CD14-positive monocyte (primary cell): ENCODE measurements around the gene STN1. TPM values are rescaled to one million over a fixed set of nuclear protein-coding genes. Genes with fewer than 3 reads are reported as not detected.

Experiments
- DNase-seq, 3 donors: peaks; one replicate each; pipeline ENCODE4 v3.0.0-alpha.2; 2011 to 2022
- H2AFZ ChIP-seq: 2 replicates; pipeline ENCODE4 v1.6.0; 2012; ENCODE audit warnings: mild to moderate bottlenecking, low read depth, low read length, inconsistent platforms; ENCODE audit not compliant: insufficient read depth, poor library complexity, severe bottlenecking
- H3K27ac ChIP-seq, 2 donors: 1 replicate in 1 of 2; 2 replicates in 1 of 2; pipeline ENCODE4 v1.5.1; 2012 to 2013; ENCODE audit warnings: low read length in 2 of 2, control low read depth in 1 of 2, inconsistent platforms in 1 of 2, low read depth in 1 of 2, mild to moderate bottlenecking in 1 of 2
- H3K27me3 ChIP-seq, 2 donors: one replicate each; pipeline versions ENCODE4 v1.6.0 to v1.6.1; 2011 to 2013; ENCODE audit warnings: low read length in 2 of 2; ENCODE audit not compliant: control insufficient read depth in 2 of 2, insufficient read depth in 2 of 2
- H3K36me3 ChIP-seq, 2 donors: replicated peaks in 1 of 2; 1 replicate in 1 of 2; 2 replicates in 1 of 2; pipeline versions ENCODE4 v1.5.1 to v1.6.1; 2012 to 2013; ENCODE audit warnings: low read length in 2 of 2, control low read depth in 1 of 2, inconsistent platforms in 1 of 2, mild to moderate bottlenecking in 1 of 2; ENCODE audit not compliant: insufficient read depth in 2 of 2, control insufficient read depth in 1 of 2
- H3K4me1 ChIP-seq, 2 donors: 1 replicate in 1 of 2; 2 replicates in 1 of 2; pipeline versions ENCODE4 v1.5.1 to v1.6.1; 2012 to 2013; ENCODE audit warnings: low read length in 2 of 2, control low read depth in 1 of 2, inconsistent platforms in 1 of 2, mild to moderate bottlenecking in 1 of 2, moderate library complexity in 1 of 2; ENCODE audit not compliant: insufficient read depth in 2 of 2, control insufficient read depth in 1 of 2
- H3K4me2 ChIP-seq: replicated peaks from 2 replicates; pipeline ENCODE3; 2012; ENCODE audit warnings: low read length, moderate library complexity, mild to moderate bottlenecking; ENCODE audit not compliant: poor library complexity, severe bottlenecking; ENCODE audit errors: extremely low read depth
- H3K4me3 ChIP-seq, 3 experiments: fragments of 200-600 bp in 1 of 3; sonication (generic) in 1 of 3; replicated peaks in 1 of 3; 1 replicate in 2 of 3; 2 replicates in 1 of 3; pipeline ENCODE4 v1.5.1; 2011 to 2013; ENCODE audit warnings: low read length in 3 of 3, mild to moderate bottlenecking in 3 of 3, control low read depth in 2 of 3, low read depth in 2 of 3, inconsistent platforms in 1 of 3, moderate library complexity in 1 of 3
- H3K79me2 ChIP-seq: 2 replicates; pipeline ENCODE4 v1.6.0; 2012; ENCODE audit warnings: mild to moderate bottlenecking, control low read depth, inconsistent platforms, low read length, moderate library complexity; ENCODE audit not compliant: insufficient read depth
- H3K9ac ChIP-seq: 2 replicates; pipeline ENCODE4 v1.6.0; 2017; ENCODE audit warnings: low read length, mild to moderate bottlenecking; ENCODE audit not compliant: insufficient read depth, poor library complexity, severe bottlenecking
- H3K9me3 ChIP-seq, 2 donors: replicated peaks in 1 of 2; 1 replicate in 1 of 2; 2 replicates in 1 of 2; pipeline versions ENCODE4 v1.5.1 to v1.6.1; 2012 to 2013; ENCODE audit warnings: low read length in 2 of 2, control low read depth in 1 of 2; ENCODE audit not compliant: control insufficient read depth in 1 of 2, insufficient read depth in 1 of 2
- H4K20me1 ChIP-seq: 2 replicates; pipeline ENCODE4 v1.6.0; 2012; ENCODE audit warnings: mild to moderate bottlenecking, low read length, control low read depth, moderate library complexity; ENCODE audit not compliant: insufficient read depth
- H3K27ac Mint-ChIP-seq, 7 donors: one replicate each; pipeline ENCODE4 v1.8.0; 2020; ENCODE audit warnings: mild to moderate bottlenecking in 7 of 7, mixed read lengths in 7 of 7, moderate library complexity in 6 of 7, inconsistent platforms in 2 of 7
- H3K27me3 Mint-ChIP-seq, 3 donors: one replicate each; pipeline ENCODE4 v1.8.0; 2021 to 2022; ENCODE audit warnings: low read depth in 3 of 3, mild to moderate bottlenecking in 3 of 3, mixed read lengths in 3 of 3, moderate library complexity in 3 of 3, inconsistent platforms in 1 of 3
- H3K36me3 Mint-ChIP-seq, 2 donors: one replicate each; pipeline ENCODE4 v1.8.0; 2020; ENCODE audit warnings: mixed read lengths in 2 of 2, inconsistent platforms in 1 of 2, mild to moderate bottlenecking in 1 of 2
- H3K4me1 Mint-ChIP-seq: one replicate; pipeline ENCODE4 v1.8.0; 2020; ENCODE audit warnings: mild to moderate bottlenecking, mixed read lengths
- H3K4me3 Mint-ChIP-seq, 2 donors: one replicate each; pipeline ENCODE4 v1.8.0; 2020; ENCODE audit warnings: mild to moderate bottlenecking in 2 of 2, mixed read lengths in 2 of 2, moderate library complexity in 1 of 2
- H3K9me3 Mint-ChIP-seq, 7 donors: one replicate each; pipeline ENCODE4 v1.8.0; 2020 to 2022; ENCODE audit warnings: mixed read lengths in 7 of 7, mild to moderate bottlenecking in 6 of 7, moderate library complexity in 6 of 7, inconsistent platforms in 2 of 7
- WGBS: methylation state at CpG from one replicate; pipeline ENCODE4 v1.1.5; 2013; ENCODE audit warnings: missing lambda C conversion rate; ENCODE audit not compliant: insufficient coverage; 5-methylcytosine and 5-hydroxymethylcytosine counted together
- intact Hi-C, 2 donors: fragments of 100-400 bp; cut with micrococcal nuclease; formaldehyde crosslinking; loops; one replicate each; pipeline versions ENCODE4 v1.15.0 to v1.15.1; 2023
- polyA plus RNA-seq, 3 donors: library from polyadenylated mRNA; depleted of rRNA in 1 of 3; unstranded in 2 of 3; stranded (reverse) in 1 of 3; fragments of 300-500 nt in 2 of 3; fragments of >200 nt in 1 of 3; fragmentation: Illumina TruSeq in 2 of 3; gene quantifications; 1 replicate in 2 of 3; 2 replicates in 1 of 3; pipeline ENCODE4 v1.2.3, GENCODE V29; 2012 to 2021
- TF ChIP-seq, protein P1 (sequence below): fragments of 200-600 bp; IDR thresholded peaks from one replicate; pipeline ENCODE4 v1.8.0; 2022; ENCODE audit warnings: antibody characterized with exemption, mild to moderate bottlenecking

Gene STN1
- polyA plus RNA-seq, 3 donors: 19.3 to 37.4 (median 35.9) TPM

DNA sequence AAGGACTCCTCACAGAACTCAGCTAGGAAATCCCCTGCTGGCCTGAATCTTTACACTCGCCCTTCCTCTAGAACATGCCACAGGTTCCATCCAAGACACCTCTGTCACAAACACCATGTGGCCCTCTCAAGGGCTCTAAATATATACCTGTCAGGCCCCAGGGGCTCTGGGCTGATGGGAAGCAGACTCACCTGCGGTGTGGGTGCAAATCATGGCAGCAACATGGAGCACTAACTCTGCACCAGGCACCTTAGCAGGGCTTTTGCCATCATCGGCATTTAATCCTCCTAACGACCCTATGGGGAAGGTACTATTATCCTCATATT, 80.0 kb downstream of the STN1 start:
- Mint-ChIP-seq H3K27ac (no peak overlapping the region), H3K4me1 (no peaks in the 10 kb centered on the region), H3K9me3 (peaks cover 0 to 5% (median 2%) of the 10 kb centered on the region in 7 donors), H3K36me3 (no peaks in the 10 kb centered on the region), H3K4me3 (no peak overlapping the region), H3K27me3 (peaks cover 0 to 7% (median 3%) of the 10 kb centered on the region in 3 donors)
- H3K36me3 ChIP-seq: no peaks in the 10 kb centered on the region
- peaks cover 0 to under 1% of the 10 kb centered on the region in 2 donors for H3K9me3 ChIP-seq
- 100% methylated on average over 1 of the region's 4 CpGs for WGBS
- H4K20me1 ChIP-seq: no peaks in the 10 kb centered on the region
- DNase-seq: no peak
- no peaks in the 10 kb centered on the region for H3K79me2 ChIP-seq
- no peak overlapping the region for H3K27ac ChIP-seq
- H3K4me3 ChIP-seq: no peak overlapping the region
- no peaks in the 10 kb centered on the region for H3K27me3 ChIP-seq
- intact Hi-C loops: no loop called here
- H3K4me2 ChIP-seq: no peak overlapping the region
- H3K9ac ChIP-seq: no peak overlapping the region
- no peak overlapping the region for H2AFZ ChIP-seq
- H3K4me1 ChIP-seq: no peaks in the 10 kb centered on the region
- TF ChIP-seq, protein P1, sequence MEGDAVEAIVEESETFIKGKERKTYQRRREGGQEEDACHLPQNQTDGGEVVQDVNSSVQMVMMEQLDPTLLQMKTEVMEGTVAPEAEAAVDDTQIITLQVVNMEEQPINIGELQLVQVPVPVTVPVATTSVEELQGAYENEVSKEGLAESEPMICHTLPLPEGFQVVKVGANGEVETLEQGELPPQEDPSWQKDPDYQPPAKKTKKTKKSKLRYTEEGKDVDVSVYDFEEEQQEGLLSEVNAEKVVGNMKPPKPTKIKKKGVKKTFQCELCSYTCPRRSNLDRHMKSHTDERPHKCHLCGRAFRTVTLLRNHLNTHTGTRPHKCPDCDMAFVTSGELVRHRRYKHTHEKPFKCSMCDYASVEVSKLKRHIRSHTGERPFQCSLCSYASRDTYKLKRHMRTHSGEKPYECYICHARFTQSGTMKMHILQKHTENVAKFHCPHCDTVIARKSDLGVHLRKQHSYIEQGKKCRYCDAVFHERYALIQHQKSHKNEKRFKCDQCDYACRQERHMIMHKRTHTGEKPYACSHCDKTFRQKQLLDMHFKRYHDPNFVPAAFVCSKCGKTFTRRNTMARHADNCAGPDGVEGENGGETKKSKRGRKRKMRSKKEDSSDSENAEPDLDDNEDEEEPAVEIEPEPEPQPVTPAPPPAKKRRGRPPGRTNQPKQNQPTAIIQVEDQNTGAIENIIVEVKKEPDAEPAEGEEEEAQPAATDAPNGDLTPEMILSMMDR: no peak

DNA sequence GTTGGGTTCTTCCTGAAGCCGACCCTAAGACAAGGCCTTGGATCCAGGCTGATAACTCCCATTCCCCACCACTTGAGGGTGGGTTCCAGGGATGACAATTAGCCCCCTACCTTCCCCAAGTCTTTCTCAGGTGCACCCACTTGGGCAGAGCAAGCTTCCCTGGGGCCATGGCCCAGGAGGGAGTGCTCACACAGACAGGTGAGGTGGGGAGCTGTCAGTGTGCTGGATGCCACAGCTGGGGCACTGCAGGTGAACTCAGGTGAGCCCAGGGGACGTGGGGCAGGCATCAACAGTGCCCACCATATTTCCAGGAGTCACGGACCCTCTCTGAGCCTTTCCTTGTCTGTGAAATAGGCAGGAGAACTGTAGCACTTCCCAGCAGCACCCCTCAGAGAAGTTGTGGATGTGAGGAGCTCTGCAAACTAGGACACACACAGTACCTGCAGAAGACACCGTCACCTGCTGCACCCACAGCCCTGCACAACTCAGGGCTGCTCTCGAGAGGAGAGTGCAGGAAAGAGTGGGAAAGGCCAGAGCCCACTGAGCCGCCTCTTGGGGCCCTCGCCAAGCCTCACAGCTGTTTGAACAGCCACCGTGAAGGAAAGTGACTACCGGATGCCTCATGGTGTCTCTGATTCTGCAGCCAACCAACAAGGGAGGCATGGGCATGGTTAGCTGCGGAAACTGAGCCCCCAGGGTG, 80.5 kb downstream of the STN1 start:
- no peaks in the 10 kb centered on the region for H3K27me3 ChIP-seq
- TF ChIP-seq, protein P1: no peak
- H3K4me2 ChIP-seq: no peak overlapping the region
- H3K36me3 ChIP-seq: no peaks in the 10 kb centered on the region
- 81% methylated on average over 10 of the region's 10 CpGs for WGBS
- no peak overlapping the region for H2AFZ ChIP-seq
- H3K4me1 ChIP-seq: no peaks in the 10 kb centered on the region
- no peaks in the 10 kb centered on the region for H3K4me1 Mint-ChIP-seq
- H3K9ac ChIP-seq: no peak overlapping the region
- H3K79me2 ChIP-seq: no peaks in the 10 kb centered on the region
- peaks cover 0 to 7% (median 3%) of the 10 kb centered on the region in 3 donors for H3K27me3 Mint-ChIP-seq
- H3K9me3 Mint-ChIP-seq: peaks cover 0 to 11% (median 4%) of the 10 kb centered on the region in 7 donors
- H3K4me3 ChIP-seq: no peak overlapping the region
- H4K20me1 ChIP-seq: no peaks in the 10 kb centered on the region
- DNase-seq: no peak
- H3K9me3 ChIP-seq: peaks cover 0 to 6% of the 10 kb centered on the region in 2 donors
- intact Hi-C loops: no loop called here
- H3K27ac ChIP-seq: no peak overlapping the region
- no peak overlapping the region for H3K4me3 Mint-ChIP-seq
- H3K27ac Mint-ChIP-seq: no peak overlapping the region
- H3K36me3 Mint-ChIP-seq: no peaks in the 10 kb centered on the region
